Right renal cortex interstitium (tissue), 3 donors: Measurements from ENCODE around the gene RAI1. TPM values are rescaled to one million over a fixed set of nuclear protein-coding genes. Genes with fewer than 3 reads are reported as not detected.

Source experiments
- DNase-seq, 3 donors: peaks; one replicate each; pipeline ENCODE4 v3.0.0-alpha.2; 2013; ENCODE audit warnings: low read depth in 3 of 3, low spot score in 2 of 3
- polyA plus RNA-seq, 3 donors: library from polyadenylated mRNA; unstranded; fragments of 120-200 nt; gene quantifications; one replicate each; pipeline ENCODE4 v1.2.1, GENCODE V29; 2013; ENCODE audit not compliant: insufficient read length in 3 of 3

Gene RAI1
- polyA plus RNA-seq, 3 donors, result 17.2 to 18.8 (median 18.7) TPM

GRCh38 chr17:17822189-17822588 lies 140.9 kb downstream of the RAI1 start:
- DNase-seq, result no peak

- DNase-seq, result no peak
Measured at GRCh38 chr17:17822616-17823015, 141.4 kb downstream of the RAI1 start.

- DNase-seq, result no peak
Measured at GRCh38 chr17:17823433-17824118, 142.3 kb downstream of the RAI1 start.

GRCh38 chr17:17824119-17824782 lies 143.0 kb downstream of the RAI1 start:
- no peak for DNase-seq

- DNase-seq, result no peak
Measured at GRCh38 chr17:17824783-17825614, 143.7 kb downstream of the RAI1 start.

GRCh38 chr17:17826342-17826713 lies 145.1 kb downstream of the RAI1 start:
- no peak for DNase-seq

GRCh38 chr17:17826942-17827785 lies 145.9 kb downstream of the RAI1 start:
- DNase-seq, result no peak

- DNase-seq, result no peak
Measured at GRCh38 chr17:17827826-17828621, 146.8 kb downstream of the RAI1 start.

GRCh38 chr17:17830269-17830567 lies 149.0 kb downstream of the RAI1 start:
- no peak for DNase-seq

GRCh38 chr17:17830740-17831207 lies 149.5 kb downstream of the RAI1 start:
- DNase-seq, result no peak

- DNase-seq, result no peak
Measured at GRCh38 chr17:17831208-17832031, 150.2 kb downstream of the RAI1 start.

GRCh38 chr17:17832032-17832363 lies 150.7 kb downstream of the RAI1 start:
- no peak for DNase-seq

- DNase-seq, result no peak
Measured at GRCh38 chr17:17833658-17834357, 152.6 kb downstream of the RAI1 start.

- DNase-seq, result no peak
Measured at GRCh38 chr17:17834974-17835373, 153.7 kb downstream of the RAI1 start.

GRCh38 chr17:17835415-17836249 lies 154.4 kb downstream of the RAI1 start:
- no peak for DNase-seq

GRCh38 chr17:17836250-17836817 lies 155.1 kb downstream of the RAI1 start:
- peak; percentile 93 to 95 (median 94) for DNase-seq

- DNase-seq, result no peak
Measured at GRCh38 chr17:17836818-17837379, 155.6 kb downstream of the RAI1 start, which contains the start of gene SREBF1. Gene SREBF1 (minus strand): TSS chr17:17836986. CDS start chr17:17836817, 169 bp downstream.
